Fibroblast of mammary gland (primary cell): Measurements from ENCODE around the gene SMC6.

Experiments used
- DNase-seq: peaks from one replicate; pipeline ENCODE4 v3.0.0-alpha.2; 2010; ENCODE audit warnings: low read depth
- H3K4me3 ChIP-seq: 2 replicates; pipeline ENCODE4 v1.5.1; 2011; ENCODE audit warnings: low read depth, mild to moderate bottlenecking, low read length, moderate library complexity; ENCODE audit not compliant: control insufficient read depth
- CTCF ChIP-seq: conservative IDR thresholded peaks from 2 replicates; pipeline ENCODE4 v1.5.1; 2011; ENCODE audit warnings: low read depth, low read length, inconsistent platforms; ENCODE audit not compliant: control insufficient read depth, insufficient read depth

The SMC6 gene

GRCh38 chr2:17747684-17748452 lies 5.7 kb downstream of the SMC6 start:
- no peak for TF ChIP-seq CTCF
- H3K4me3 ChIP-seq = no peak overlapping the region
- peak; percentile 53 for DNase-seq

- no peak overlapping the region for H3K4me3 ChIP-seq
- no peak for DNase-seq
- TF ChIP-seq CTCF = no peak
These were observed 13.4 kb downstream of the SMC6 start for GRCh38 chr2:17740203-17740602.

- H3K4me3 ChIP-seq = no peak overlapping the region
- DNase-seq = peak; percentile 37
- TF ChIP-seq CTCF = no peak
These were observed 16.6 kb downstream of the SMC6 start for GRCh38 chr2:17736989-17737388.

- no peak for DNase-seq
- no peak overlapping the region for H3K4me3 ChIP-seq
- no peak for TF ChIP-seq CTCF
These were observed 17.7 kb downstream of the SMC6 start for GRCh38 chr2:17735864-17736263.

GRCh38 chr2:17733599-17733998 lies 20.0 kb downstream of the SMC6 start:
- H3K4me3 ChIP-seq = no peak overlapping the region
- DNase-seq = no peak
- no peak for TF ChIP-seq CTCF

- no peak overlapping the region for H3K4me3 ChIP-seq
- no peak for TF ChIP-seq CTCF
- no peak for DNase-seq
These were observed 23.7 kb downstream of the SMC6 start for GRCh38 chr2:17729880-17730279.
